Suprapubic skin (tissue), 4 donors: ENCODE data around the gene LHFPL3. TPM values are rescaled to one million over a fixed set of nuclear protein-coding genes. Genes with fewer than 3 reads are reported as not detected.
"Not testable (repeated sequence)": the region's sequence is repeated elsewhere in the genome, so short reads cannot be mapped to it uniquely, and the experiment has no call there.

ENCODE experiments used
- DNase-seq, 2 donors: peaks; one replicate each; pipeline ENCODE4 v3.0.0-alpha.2; 2019; ENCODE audit warnings: low spot score in 2 of 2
- H3K27ac ChIP-seq: fragments of 200-600 bp; sonication (generic); one replicate; pipeline ENCODE4 v1.5.1; 2019
- H3K27me3 ChIP-seq: fragments of 200-600 bp; sonication (generic); one replicate; pipeline ENCODE4 v1.5.1; 2019
- H3K36me3 ChIP-seq: fragments of 200-600 bp; sonication (generic); one replicate; pipeline ENCODE4 v1.5.1; 2019
- H3K4me1 ChIP-seq: fragments of 200-600 bp; sonication (generic); one replicate; pipeline ENCODE4 v1.5.1; 2019
- H3K4me3 ChIP-seq: fragments of 200-600 bp; sonication (generic); one replicate; pipeline ENCODE4 v1.5.1; 2019; ENCODE audit warnings: mild to moderate bottlenecking
- H3K9me3 ChIP-seq: fragments of 200-600 bp; sonication (generic); one replicate; pipeline ENCODE4 v1.5.1; 2019
- CTCF ChIP-seq, 2 donors: fragments of 200-600 bp in 1 of 2; fragments of 450-650 bp in 1 of 2; sonication (generic) in 1 of 2; IDR thresholded peaks; one replicate each; pipeline ENCODE4 v1.5.1; 2016 to 2019; ENCODE audit warnings: antibody characterized with exemption in 2 of 2, mild to moderate bottlenecking in 1 of 2, moderate library complexity in 1 of 2
- EP300 ChIP-seq: sonication (generic); formaldehyde crosslinking; IDR thresholded peaks from one replicate; pipeline ENCODE4 v1.6.1; 2017; ENCODE audit warnings: antibody characterized with exemption
- POLR2A ChIP-seq, 2 donors: fragments of 450-650 bp; IDR thresholded peaks; one replicate each; pipeline ENCODE4 v1.6.1; 2017; ENCODE audit warnings: antibody characterized with exemption in 2 of 2, mild to moderate bottlenecking in 2 of 2, moderate library complexity in 2 of 2
- POLR2AphosphoS5 ChIP-seq, 3 donors: sonication (generic); formaldehyde crosslinking; IDR thresholded peaks; one replicate each; pipeline ENCODE4 v1.6.1; 2017; ENCODE audit warnings: antibody characterized with exemption in 3 of 3
- WGBS: methylation state at CpG from one replicate; pipeline ENCODE4 v1.1.5; 2018; 5-methylcytosine and 5-hydroxymethylcytosine counted together
- total RNA-seq, 4 donors: library from RNA; depleted of rRNA; stranded (reverse); fragments of >200 nt; gene quantifications; one replicate each; pipeline ENCODE4 v1.1.0, GENCODE V29; 2016

LHFPL3 gene
- total RNA-seq, 4 donors from 2014 or later, result not detected

- H3K9me3 ChIP-seq, result no peaks in the 10 kb centered on the region
- no peaks in the 10 kb centered on the region for H3K36me3 ChIP-seq
- no peak overlapping the region for H3K4me3 ChIP-seq
- H3K27me3 ChIP-seq, result no peaks in the 10 kb centered on the region
- no peak for DNase-seq
- no peak for TF ChIP-seq CTCF (IDR thresholded peaks at IDR 0.05)
- peaks cover 30% of the 10 kb centered on the region for H3K4me1 ChIP-seq
- 96% methylated on average over 9 of the region's 9 CpGs for WGBS
- H3K27ac ChIP-seq, result no peak overlapping the region
These were observed 604.6 kb downstream of the LHFPL3 start for GRCh38 chr7:104933022-104933421.

GRCh38 chr7:104933521-104933988 lies 605.2 kb downstream of the LHFPL3 start:
- H3K36me3 ChIP-seq, result no peaks in the 10 kb centered on the region
- DNase-seq, result no peak
- H3K4me1 ChIP-seq, result peaks cover 30% of the 10 kb centered on the region
- WGBS, result 63% methylated on average over 6 of the region's 6 CpGs
- no peaks in the 10 kb centered on the region for H3K9me3 ChIP-seq
- H3K27ac ChIP-seq, result no peak overlapping the region
- no peak overlapping the region for H3K4me3 ChIP-seq
- TF ChIP-seq POLR2AphosphoS5 (IDR thresholded peaks at IDR 0.05) (no peak), POLR2A (IDR thresholded peaks at IDR 0.05) (no peak), CTCF (IDR thresholded peaks at IDR 0.05) (no peak), EP300 (no peak)
- no peaks in the 10 kb centered on the region for H3K27me3 ChIP-seq

GRCh38 chr7:104934665-104935064 lies 606.3 kb downstream of the LHFPL3 start:
- DNase-seq, result no peak
- Histone ChIP-seq H3K27ac (no peak overlapping the region), H3K4me3 (no peak overlapping the region), H3K9me3 (no peaks in the 10 kb centered on the region), H3K27me3 (no peaks in the 10 kb centered on the region), H3K4me1 (peaks cover 24% of the 10 kb centered on the region), H3K36me3 (no peaks in the 10 kb centered on the region)
- TF ChIP-seq POLR2A (IDR thresholded peaks at IDR 0.05) (no peak), EP300 (no peak), POLR2AphosphoS5 (IDR thresholded peaks at IDR 0.05) (no peak)
- WGBS, result 85% methylated on average over 7 of the region's 7 CpGs

GRCh38 chr7:104935276-104935675 lies 606.9 kb downstream of the LHFPL3 start:
- TF ChIP-seq EP300 (no peak), POLR2AphosphoS5 (IDR thresholded peaks at IDR 0.05) (no peak), POLR2A (IDR thresholded peaks at IDR 0.05) (no peak), CTCF (IDR thresholded peaks at IDR 0.05) (no peak)
- DNase-seq, result no peak
- H3K4me1 ChIP-seq, result peaks cover 18% of the 10 kb centered on the region
- no peak overlapping the region for H3K27ac ChIP-seq
- no peaks in the 10 kb centered on the region for H3K27me3 ChIP-seq
- no peaks in the 10 kb centered on the region for H3K9me3 ChIP-seq
- no peaks in the 10 kb centered on the region for H3K36me3 ChIP-seq
- no peak overlapping the region for H3K4me3 ChIP-seq

- Histone ChIP-seq H3K9me3 (no peaks in the 10 kb centered on the region), H3K4me3 (no peak overlapping the region), H3K27me3 (no peaks in the 10 kb centered on the region), H3K27ac (no peak overlapping the region), H3K4me1 (peaks cover 6% of the 10 kb centered on the region), H3K36me3 (no peaks in the 10 kb centered on the region)
- TF ChIP-seq CTCF (IDR thresholded peaks at IDR 0.05) (no peak), POLR2A (IDR thresholded peaks at IDR 0.05) (no peak), POLR2AphosphoS5 (IDR thresholded peaks at IDR 0.05) (no peak), EP300 (no peak)
- WGBS, result 91% methylated on average over 6 of the region's 8 CpGs
- peak in 1 of 2 donors; percentile 54 for DNase-seq
These were observed 608.1 kb downstream of the LHFPL3 start for GRCh38 chr7:104936546-104936945.

GRCh38 chr7:104937489-104937888 lies 609.1 kb downstream of the LHFPL3 start:
- not testable (repeated sequence) for DNase-seq, H3K36me3 ChIP-seq, H3K4me1 ChIP-seq, H3K27me3 ChIP-seq, H3K27ac ChIP-seq, H3K4me3 ChIP-seq, H3K9me3 ChIP-seq
- WGBS, result 99% methylated on average over 6 of the region's 6 CpGs
